Activated T-cell treated with anti-CD3 and anti-CD28 coated beads for 24 hours (primary cell): ENCODE measurements around the gene MARCHF3.
"Not testable (repeated sequence)": the region's sequence is repeated elsewhere in the genome, so short reads cannot be mapped to it uniquely, and the experiment has no call there.

Experiments used
- DNase-seq: peaks from one replicate; pipeline ENCODE4 v3.0.0-alpha.2; 2020; ENCODE audit warnings: low read depth

Gene MARCHF3

GRCh38 chr5:126953640-126954039 lies 76.7 kb downstream of the MARCHF3 start:
- DNase-seq = no peak

GRCh38 chr5:126949475-126949874 lies 80.9 kb downstream of the MARCHF3 start:
- no peak for DNase-seq

GRCh38 chr5:126948453-126948852 lies 81.9 kb downstream of the MARCHF3 start:
- DNase-seq = no peak

- no peak for DNase-seq
Measured at GRCh38 chr5:126948011-126948355, 82.4 kb downstream of the MARCHF3 start.

- no peak for DNase-seq
Measured at GRCh38 chr5:126947146-126948010, 83.0 kb downstream of the MARCHF3 start.

GRCh38 chr5:126942908-126943307 lies 87.5 kb downstream of the MARCHF3 start:
- not testable (repeated sequence) for DNase-seq

- DNase-seq = no peak
Measured at GRCh38 chr5:126941403-126941802, 89.0 kb downstream of the MARCHF3 start.

- no peak for DNase-seq
Measured at GRCh38 chr5:126939887-126940286, 90.5 kb downstream of the MARCHF3 start.

- no peak for DNase-seq
Measured at GRCh38 chr5:126938466-126938865, 91.9 kb downstream of the MARCHF3 start.

- no peak for DNase-seq
Measured at GRCh38 chr5:126937771-126938170, 92.6 kb downstream of the MARCHF3 start.

GRCh38 chr5:126936775-126937418 lies 93.5 kb downstream of the MARCHF3 start:
- no peak for DNase-seq

GRCh38 chr5:126931963-126932660 lies 98.2 kb downstream of the MARCHF3 start:
- no peak for DNase-seq

- DNase-seq = no peak
Measured at GRCh38 chr5:126928041-126928440, 102.3 kb downstream of the MARCHF3 start.

GRCh38 chr5:126927429-126927828 lies 102.9 kb downstream of the MARCHF3 start:
- DNase-seq = no peak

GRCh38 chr5:126926187-126926586 lies 104.2 kb downstream of the MARCHF3 start:
- no peak for DNase-seq

- no peak for DNase-seq
Measured at GRCh38 chr5:126925482-126925881, 104.9 kb downstream of the MARCHF3 start.

GRCh38 chr5:126924331-126925033 lies 105.9 kb downstream of the MARCHF3 start:
- no peak for DNase-seq

GRCh38 chr5:126921241-126922091 lies 108.9 kb downstream of the MARCHF3 start:
- no peak for DNase-seq

- no peak for DNase-seq
Measured at GRCh38 chr5:126920291-126920690, 110.1 kb downstream of the MARCHF3 start.

GRCh38 chr5:126919566-126919965 lies 110.8 kb downstream of the MARCHF3 start:
- DNase-seq = no peak

- DNase-seq = no peak
Measured at GRCh38 chr5:126918615-126918957, 111.8 kb downstream of the MARCHF3 start.
